Large intestine (tissue), 3 donors: ENCODE measurements around the gene CPLANE1. TPM values are rescaled to one million over a fixed set of nuclear protein-coding genes. Genes with fewer than 3 reads are reported as not detected.
"Not testable (repeated sequence)": the region's sequence is repeated elsewhere in the genome, so short reads cannot be mapped to it uniquely, and the experiment has no call there.

Experiments used
- DNase-seq, 2 donors: peaks; one replicate each; pipeline versions ENCODE4 v3.0.0 to v3.0.0-alpha.2; 2013
- H3K27ac ChIP-seq: one replicate; pipeline ENCODE4 v1.5.1; 2013; ENCODE audit warnings: low read length
- H3K27me3 ChIP-seq: 2 replicates; pipeline ENCODE4 v1.6.1; 2013; ENCODE audit warnings: low read length; ENCODE audit not compliant: control insufficient read depth, insufficient read depth
- H3K36me3 ChIP-seq: 2 replicates; pipeline ENCODE4 v1.6.1; 2013; ENCODE audit warnings: low read length; ENCODE audit not compliant: control insufficient read depth, insufficient read depth
- H3K4me1 ChIP-seq: one replicate; pipeline ENCODE4 v1.6.1; 2013; ENCODE audit warnings: low read length; ENCODE audit not compliant: control insufficient read depth, insufficient read depth
- H3K4me3 ChIP-seq: one replicate; pipeline ENCODE4 v1.5.1; 2013; ENCODE audit warnings: low read length
- H3K9me3 ChIP-seq: one replicate; pipeline ENCODE4 v1.6.1; 2013; ENCODE audit warnings: mild to moderate bottlenecking, low read depth, low read length, moderate library complexity; ENCODE audit not compliant: control insufficient read depth
- WGBS: methylation state at CpG from one replicate; pipeline ENCODE4 v1.1.5; 2013; ENCODE audit warnings: low lambda C conversion rate; ENCODE audit not compliant: insufficient coverage; 5-methylcytosine and 5-hydroxymethylcytosine counted together
- polyA plus RNA-seq: library from polyadenylated mRNA; unstranded; fragments of 120-200 nt; gene quantifications from one replicate; pipeline ENCODE4 v1.2.1, GENCODE V29; 2013

CPLANE1 gene
- polyA plus RNA-seq, 1 donor = 11.7 TPM

DNA sequence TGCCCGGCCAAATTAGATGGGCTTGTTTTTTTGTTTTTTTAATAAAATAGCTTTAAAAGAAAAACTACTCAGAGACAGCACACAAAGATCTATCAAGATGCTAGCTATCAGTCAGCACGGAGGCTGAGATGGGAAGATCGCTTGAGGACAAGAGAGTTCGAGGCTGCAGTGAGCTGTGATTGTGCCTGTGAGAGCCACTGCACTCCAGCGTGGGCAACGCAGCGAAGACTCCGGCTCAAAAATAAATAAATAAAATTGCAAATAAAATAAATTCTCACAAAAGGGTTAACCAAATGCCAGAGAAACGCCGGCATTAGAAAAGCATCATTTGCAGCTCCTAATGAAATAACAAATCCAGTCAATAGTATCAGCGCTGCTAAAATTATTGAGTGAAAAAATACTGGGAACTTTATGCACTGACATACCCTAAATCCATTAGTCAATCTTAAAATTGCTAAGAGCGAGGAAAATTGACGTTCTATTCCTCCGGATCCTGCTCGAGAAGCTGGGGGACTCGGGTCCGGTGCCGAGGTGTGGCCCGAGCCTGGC lies 681 bp downstream of the CPLANE1 start:
- Histone ChIP-seq H3K4me3 (peak overlapping the region; percentile 98), H3K9me3 (no peaks in the 10 kb centered on the region), H3K4me1 (peaks cover 11% of the 10 kb centered on the region), H3K36me3 (no peaks in the 10 kb centered on the region), H3K27ac (peak overlapping the region; percentile 97), H3K27me3 (no peaks in the 10 kb centered on the region)
- no peak for DNase-seq
- 4% methylated on average over 5 of the region's 19 CpGs for WGBS

DNA sequence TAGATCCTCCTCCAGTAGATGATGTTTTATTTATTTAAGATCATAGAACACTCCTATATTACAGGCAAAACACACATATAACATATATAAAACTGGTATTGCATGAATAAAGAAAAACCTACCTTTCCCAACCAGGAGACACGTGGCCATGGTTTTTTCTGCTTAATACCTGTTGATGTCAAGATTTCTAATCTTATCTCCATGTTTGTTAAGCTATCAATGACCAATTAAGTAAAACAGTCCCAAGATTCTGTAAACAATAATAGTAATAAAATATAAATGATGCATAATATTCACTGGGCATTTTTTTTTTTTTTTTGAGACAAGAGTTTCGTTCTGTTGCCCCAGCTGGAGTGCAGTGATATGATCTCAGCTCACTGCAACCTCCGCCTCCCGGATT lies 1.7 kb downstream of the CPLANE1 start:
- Histone ChIP-seq H3K36me3 (peaks cover 4% of the 10 kb centered on the region), H3K27me3 (no peaks in the 10 kb centered on the region), H3K4me1 (peaks cover 11% of the 10 kb centered on the region), H3K27ac (no peak overlapping the region), H3K4me3 (no peak overlapping the region), H3K9me3 (no peaks in the 10 kb centered on the region)
- DNase-seq = no peak
- 40% methylated on average over 1 of the region's 4 CpGs for WGBS

DNA sequence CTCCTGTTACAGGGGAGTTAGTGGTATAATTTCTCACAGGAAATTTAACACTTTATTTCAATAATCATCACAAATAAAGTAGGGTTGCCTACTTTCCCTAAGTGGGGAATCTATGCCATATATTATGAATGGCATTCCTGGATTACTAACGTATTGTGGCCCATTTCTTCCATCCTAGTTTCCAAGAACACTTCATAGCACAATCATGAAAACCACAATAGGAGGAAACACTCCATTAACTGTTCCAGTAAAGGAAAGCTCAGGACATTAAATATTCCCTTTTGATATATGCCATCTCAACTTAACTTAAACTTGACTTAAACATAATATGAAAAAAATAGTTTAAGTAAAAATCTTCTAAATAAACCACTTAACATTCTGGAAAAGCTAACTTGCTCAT lies 2.1 kb downstream of the CPLANE1 start:
- Histone ChIP-seq H3K4me1 (peaks cover 11% of the 10 kb centered on the region), H3K4me3 (no peak overlapping the region), H3K27me3 (no peaks in the 10 kb centered on the region), H3K36me3 (peaks cover 4% of the 10 kb centered on the region), H3K9me3 (no peaks in the 10 kb centered on the region), H3K27ac (no peak overlapping the region)
- no CpG with 5 or more reads among the region's 1 CpG for WGBS
- DNase-seq = no peak

DNA sequence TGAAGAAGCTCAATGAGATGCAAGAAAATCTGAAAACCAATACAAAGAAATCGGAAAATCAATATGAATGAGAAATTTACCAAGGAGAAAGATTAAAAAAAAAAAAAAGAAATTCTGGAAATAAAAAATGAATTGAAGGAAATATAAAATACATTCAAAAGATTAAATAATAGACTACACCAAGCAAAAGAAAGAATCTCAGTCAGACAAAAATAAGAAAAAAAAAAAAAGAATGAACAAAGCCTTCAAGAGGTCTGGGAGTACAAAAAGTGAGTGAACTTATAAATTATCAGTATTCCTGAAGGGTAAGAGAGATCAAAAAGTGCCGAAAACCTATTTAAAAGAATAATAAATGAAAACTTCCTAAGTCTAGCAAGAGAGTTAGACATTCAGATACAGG lies 14.9 kb downstream of the CPLANE1 start:
- WGBS = 94% methylated on average over 1 of the region's 2 CpGs
- DNase-seq = no peak
- H3K4me1 ChIP-seq = no peaks in the 10 kb centered on the region
- H3K27me3 ChIP-seq = no peaks in the 10 kb centered on the region
- H3K4me3 ChIP-seq = no peak overlapping the region
- peaks cover 41% of the 10 kb centered on the region for H3K36me3 ChIP-seq
- no peak overlapping the region for H3K27ac ChIP-seq
- H3K9me3 ChIP-seq = peaks cover 13% of the 10 kb centered on the region

DNA sequence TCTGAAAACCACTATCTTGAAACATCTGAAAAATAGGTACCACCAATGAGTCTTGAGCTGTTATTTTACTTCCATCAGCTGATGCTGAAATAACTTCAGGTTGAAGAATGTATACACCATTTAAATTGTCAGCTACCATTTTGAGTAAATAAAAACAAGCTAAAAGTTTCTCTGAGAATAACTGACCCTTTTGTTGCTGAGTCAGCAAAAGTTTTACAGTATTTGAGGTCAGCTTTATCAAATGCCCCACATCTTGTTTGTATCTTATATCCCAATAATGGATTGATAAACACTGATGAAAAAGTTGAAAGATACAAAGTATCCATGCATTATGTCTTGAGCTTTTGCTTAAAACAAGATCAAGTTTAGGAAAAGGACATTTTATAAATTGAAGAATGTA lies 22.8 kb downstream of the CPLANE1 start:
- no peak overlapping the region for H3K4me3 ChIP-seq
- H3K9me3 ChIP-seq = no peaks in the 10 kb centered on the region
- H3K36me3 ChIP-seq = peaks cover 32% of the 10 kb centered on the region
- DNase-seq = no peak
- no peaks in the 10 kb centered on the region for H3K27me3 ChIP-seq
- H3K4me1 ChIP-seq = no peaks in the 10 kb centered on the region
- no peak overlapping the region for H3K27ac ChIP-seq

DNA sequence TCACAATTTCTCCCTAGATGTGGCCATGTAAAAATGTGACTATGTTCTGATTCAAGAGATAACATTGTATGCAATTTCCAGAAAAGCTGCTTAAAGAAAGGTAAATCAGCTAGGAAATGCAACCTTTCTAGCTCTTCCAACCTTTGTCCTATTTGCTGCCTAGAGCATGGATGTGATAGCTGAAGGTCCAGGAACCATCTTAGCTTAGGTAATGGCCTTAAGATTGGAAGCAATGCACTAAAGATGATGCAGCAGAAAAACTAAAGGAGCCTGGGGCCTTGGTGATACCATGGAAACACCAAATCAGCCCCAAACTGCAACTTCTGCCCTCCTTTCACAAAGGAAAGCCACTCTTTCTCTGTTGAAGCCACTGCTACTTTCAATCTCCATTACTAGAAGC lies 27.0 kb downstream of the CPLANE1 start:
- no peak for DNase-seq
- Histone ChIP-seq H3K27ac (no peak overlapping the region), H3K36me3 (peaks cover 40% of the 10 kb centered on the region), H3K27me3 (no peaks in the 10 kb centered on the region), H3K4me1 (no peaks in the 10 kb centered on the region), H3K9me3 (no peaks in the 10 kb centered on the region), H3K4me3 (no peak overlapping the region)

DNA sequence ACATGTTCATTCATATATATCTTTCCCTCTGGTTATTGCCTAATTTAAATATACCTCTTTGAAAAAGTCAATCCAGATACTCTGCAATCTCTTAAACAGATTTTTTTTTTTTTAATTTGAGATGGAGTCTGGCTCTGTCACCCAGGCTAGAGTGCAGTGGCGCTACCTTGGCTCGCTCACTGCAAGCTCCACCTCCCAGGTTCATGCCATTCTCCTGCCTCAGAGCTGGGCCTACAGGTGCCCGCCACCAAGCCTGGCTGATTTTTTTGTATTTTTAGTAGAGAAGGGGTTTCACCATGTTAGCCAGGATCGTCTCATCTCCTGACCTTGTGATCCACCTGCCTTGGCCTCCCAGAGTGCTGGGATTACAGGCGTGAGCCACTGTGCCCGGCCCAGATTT lies 28.8 kb downstream of the CPLANE1 start:
- peaks cover 35% of the 10 kb centered on the region for H3K36me3 ChIP-seq
- WGBS = no CpG with 5 or more reads among the region's 6 CpGs
- H3K27ac ChIP-seq, H3K4me1 ChIP-seq, H3K4me3 ChIP-seq, H3K27me3 ChIP-seq, DNase-seq, H3K9me3 ChIP-seq: not testable (repeated sequence)

DNA sequence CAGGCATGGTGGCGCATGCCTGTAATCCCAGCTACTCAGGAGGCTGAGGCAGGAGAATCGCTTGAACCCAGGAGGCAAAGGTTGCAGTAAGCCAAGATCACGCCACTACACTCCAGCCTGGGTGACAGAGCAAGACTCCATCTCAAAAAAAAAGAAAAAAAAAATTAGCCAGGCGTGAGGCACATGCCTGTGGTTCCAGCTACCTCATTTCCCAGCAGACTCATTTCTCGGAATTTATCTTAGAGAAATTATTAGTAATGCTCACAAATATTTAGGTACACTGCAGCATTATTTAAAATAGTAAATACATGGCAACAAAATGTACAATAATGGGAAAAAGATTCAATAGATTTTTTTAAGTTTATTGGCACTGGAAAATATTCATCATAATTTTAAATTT lies 29.8 kb downstream of the CPLANE1 start:
- not testable (repeated sequence) for H3K4me3 ChIP-seq, DNase-seq, H3K27ac ChIP-seq, H3K27me3 ChIP-seq, H3K4me1 ChIP-seq, H3K9me3 ChIP-seq
- WGBS = 86% methylated on average over 1 of the region's 5 CpGs
- peaks cover 26% of the 10 kb centered on the region for H3K36me3 ChIP-seq

DNA sequence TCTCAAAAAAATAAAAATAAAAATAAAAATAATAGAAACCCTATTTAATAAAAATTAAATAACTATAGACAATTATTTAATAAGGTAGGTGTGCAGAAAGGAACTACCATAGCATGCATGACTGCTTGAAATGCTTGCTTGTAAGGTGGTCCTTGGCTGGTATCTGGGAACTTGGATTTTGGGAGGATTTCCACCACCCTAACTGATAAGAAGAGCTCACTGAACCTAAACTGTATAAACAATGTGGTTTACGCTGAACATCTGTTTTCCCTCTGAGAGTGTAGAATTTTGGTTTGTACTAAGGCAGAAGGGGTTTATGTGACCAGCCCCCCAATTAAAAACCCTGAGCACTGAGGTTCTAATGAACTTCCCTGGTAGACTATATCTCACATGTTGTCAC lies 31.2 kb downstream of the CPLANE1 start:
- no CpG with 5 or more reads among the region's 1 CpG for WGBS
- H3K4me3 ChIP-seq = no peak overlapping the region
- no peak for DNase-seq
- no peak overlapping the region for H3K27ac ChIP-seq
- no peaks in the 10 kb centered on the region for H3K27me3 ChIP-seq
- H3K4me1 ChIP-seq = no peaks in the 10 kb centered on the region
- H3K36me3 ChIP-seq = peaks cover 26% of the 10 kb centered on the region
- H3K9me3 ChIP-seq = no peaks in the 10 kb centered on the region

DNA sequence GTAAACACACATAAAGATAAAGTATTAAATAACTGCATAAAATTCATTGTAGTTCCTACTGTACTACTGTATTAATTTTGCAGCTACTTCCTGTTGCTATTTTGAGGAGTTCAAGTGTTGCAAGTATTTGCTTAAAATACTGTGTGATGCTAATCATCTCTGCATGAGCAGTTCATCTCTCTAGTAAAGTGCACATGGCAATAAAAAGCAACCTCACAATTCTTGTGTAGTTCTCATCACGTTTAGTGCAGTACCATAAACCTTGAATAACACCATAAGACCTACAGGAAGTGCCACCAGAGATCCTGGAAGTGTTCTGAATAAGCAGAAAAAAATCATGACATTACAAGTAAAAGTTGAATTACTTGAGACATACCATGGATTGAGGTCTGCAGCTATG lies 34.6 kb downstream of the CPLANE1 start:
- Histone ChIP-seq H3K9me3 (no peaks in the 10 kb centered on the region), H3K4me1 (no peaks in the 10 kb centered on the region), H3K27me3 (no peaks in the 10 kb centered on the region), H3K36me3 (peaks cover 30% of the 10 kb centered on the region), H3K4me3 (no peak overlapping the region), H3K27ac (no peak overlapping the region)
- DNase-seq = peak; percentile 15 to 54
- no CpG with 5 or more reads among the region's 1 CpG for WGBS

DNA sequence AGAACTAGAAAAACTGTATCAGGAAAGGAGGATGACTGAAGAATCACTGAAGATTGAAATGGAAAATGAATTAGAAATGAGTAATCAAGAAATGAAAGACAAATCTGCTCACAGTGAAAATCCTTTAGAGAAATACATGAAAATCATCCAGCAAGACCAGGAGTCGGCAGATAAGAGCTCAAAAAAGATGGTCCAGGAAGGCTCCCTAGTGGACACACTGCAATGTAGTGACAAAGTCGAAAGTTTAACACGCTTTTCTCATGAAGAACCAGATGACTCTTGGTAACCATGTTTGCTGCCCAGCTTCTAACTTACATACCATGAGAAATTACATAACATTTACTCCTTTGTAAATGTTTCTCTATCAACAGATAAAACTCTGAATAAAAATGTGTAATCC lies 37.1 kb downstream of the CPLANE1 start:
- Histone ChIP-seq H3K4me1 (no peaks in the 10 kb centered on the region), H3K27me3 (no peaks in the 10 kb centered on the region), H3K4me3 (no peak overlapping the region), H3K36me3 (peaks cover 31% of the 10 kb centered on the region), H3K27ac (no peak overlapping the region), H3K9me3 (no peaks in the 10 kb centered on the region)
- no CpG with 5 or more reads among the region's 3 CpGs for WGBS
- DNase-seq = no peak
